HG03442 (cell line): Measurements from ENCODE around the gene MOB2.

Experiments
- ATAC-seq: cut with Tn5 transposase; IDR thresholded peaks from one replicate; pipeline ENCODE4 v1.9.1; 2021; ENCODE audit warnings: mild to moderate bottlenecking, moderate library complexity; ENCODE audit not compliant: unreplicated experiment

The MOB2 gene, protein sequence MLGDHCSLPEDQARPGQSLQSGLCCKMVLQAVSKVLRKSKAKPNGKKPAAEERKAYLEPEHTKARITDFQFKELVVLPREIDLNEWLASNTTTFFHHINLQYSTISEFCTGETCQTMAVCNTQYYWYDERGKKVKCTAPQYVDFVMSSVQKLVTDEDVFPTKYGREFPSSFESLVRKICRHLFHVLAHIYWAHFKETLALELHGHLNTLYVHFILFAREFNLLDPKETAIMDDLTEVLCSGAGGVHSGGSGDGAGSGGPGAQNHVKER

DNA sequence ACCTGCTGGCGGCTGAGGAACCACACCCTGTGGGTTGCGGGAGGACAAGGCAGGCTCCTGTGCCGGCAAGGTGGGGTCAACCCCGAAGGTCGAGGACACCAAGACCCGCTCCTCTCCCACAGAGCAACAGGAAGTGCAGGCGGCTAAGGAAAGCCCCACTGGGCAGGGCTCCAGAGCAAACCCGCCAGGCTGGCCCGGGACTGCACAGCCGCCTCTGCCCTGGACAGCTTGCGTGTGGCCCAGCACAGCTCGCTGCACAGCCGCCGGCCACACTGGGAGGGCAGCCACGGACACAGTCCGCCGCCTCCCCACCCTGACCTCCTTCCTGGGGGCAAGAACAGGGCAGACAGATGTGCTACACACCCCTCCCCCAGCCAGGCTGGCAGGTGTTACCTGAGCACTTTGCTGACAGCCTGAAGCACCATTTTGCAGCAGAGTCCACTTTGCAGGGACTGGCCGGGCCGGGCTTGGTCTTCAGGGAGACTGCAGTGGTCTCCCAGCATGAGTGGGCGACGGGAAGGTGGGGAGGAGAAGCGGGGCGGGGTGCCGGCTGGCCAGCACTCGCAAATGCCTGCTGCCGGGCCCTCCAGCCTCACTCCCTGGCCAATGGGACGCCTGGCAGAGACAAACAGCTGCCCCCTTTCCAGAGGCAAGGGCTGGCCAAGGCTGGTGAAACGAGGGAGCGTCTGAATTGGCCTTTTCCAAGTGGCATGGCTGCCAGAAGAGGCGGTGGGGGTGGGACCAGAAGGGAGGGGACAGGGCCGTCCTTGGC, at the start of gene MOB2:
TSS of gene MOB2 (minus strand) at position 726 of the 772 bp plus-strand sequence. CDS start at position 503, 223 bp downstream.
- no peak for ATAC-seq

DNA sequence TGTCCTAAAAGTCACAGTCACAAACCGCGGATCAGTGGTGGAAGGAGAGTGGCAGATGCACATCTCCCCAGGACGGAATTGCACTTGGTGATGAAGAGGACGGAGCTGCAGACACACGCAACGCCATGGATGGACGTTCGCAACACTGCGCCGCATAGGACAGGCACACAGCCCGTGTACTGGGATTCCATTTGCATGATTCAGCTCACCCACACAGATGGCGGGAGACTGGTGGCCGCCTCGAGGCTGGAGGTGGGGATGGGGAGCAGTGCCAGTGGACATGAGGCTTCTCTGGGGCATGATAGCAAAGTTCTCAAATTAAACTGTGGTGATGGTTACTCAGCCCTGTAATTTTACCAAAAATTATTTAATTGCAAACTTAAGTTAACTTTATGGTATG, 48.1 kb upstream of the MOB2 start:
- no peak for ATAC-seq

DNA sequence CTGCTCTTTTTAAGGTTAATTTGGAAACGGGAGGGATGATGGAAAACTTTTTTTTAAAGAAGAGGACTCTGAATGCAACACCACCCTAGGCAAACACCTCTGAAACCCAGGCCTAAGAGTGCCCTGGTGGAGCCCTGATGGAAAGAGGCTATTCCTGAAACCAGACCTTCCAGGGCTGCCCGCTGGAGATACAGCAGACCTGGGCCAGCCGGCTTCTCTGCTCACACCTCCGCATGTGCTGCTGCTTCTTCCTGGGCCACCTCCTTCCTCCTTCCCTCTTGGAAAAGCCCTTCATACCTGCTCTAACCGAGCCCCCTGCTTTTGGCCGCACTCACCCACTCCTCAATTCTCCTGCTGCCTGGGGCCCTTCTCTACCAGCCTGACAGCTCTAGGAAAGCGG, 47.6 kb upstream of the MOB2 start:
- no peak for ATAC-seq

DNA sequence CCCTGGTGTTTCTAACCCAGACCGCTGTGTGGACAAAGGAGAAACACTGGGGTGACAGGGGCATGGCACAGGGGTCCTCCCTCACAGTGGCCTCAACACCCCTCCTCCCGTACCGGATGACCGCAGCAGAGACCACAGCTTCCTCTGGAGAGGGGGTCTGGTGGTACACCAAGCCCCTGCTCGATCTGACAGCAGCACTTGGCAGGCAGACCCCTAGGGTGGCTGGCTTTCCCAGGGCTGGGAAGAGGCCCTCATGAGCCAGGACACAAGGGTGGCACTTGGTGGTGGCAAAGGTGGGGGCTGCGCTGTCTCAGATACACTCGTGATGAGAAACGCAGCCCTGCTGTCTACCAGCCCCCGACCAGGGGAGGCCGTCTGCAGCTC, 46.8 kb upstream of the MOB2 start:
- no peak for ATAC-seq

DNA sequence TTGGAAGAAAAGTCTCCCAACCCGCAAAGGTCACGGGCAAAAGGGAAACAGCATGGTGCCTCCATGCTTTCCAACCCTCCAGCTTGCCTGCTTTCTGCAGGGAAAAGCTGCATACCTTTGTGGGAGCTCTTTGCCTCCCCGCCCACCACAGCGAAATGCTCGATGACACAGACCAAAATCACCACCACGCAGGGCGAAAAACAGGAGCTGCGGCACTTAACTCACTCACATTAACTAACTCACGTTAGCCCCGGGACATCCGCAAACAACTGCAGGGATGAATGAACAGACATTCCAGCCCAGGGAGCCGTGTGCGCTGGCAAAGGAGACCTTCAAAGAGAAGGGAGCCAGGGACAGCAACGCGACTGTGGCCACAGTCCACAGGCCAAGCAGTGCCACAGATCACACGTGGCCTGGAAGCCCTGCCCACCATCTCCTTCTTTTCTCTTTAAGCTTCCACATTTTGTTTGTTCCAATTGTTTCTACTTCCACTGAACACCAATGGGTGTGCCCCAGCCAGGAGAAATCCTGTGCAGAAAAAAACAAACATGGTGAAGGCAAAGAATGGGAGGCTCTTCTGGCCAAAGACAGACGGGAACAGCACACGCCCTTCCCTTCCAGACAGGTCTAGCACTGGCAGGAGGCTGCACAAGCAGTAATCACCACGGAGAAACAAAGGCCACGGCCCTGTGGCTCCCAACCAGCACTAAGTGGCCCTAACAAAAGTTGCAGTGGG, 46.2 kb upstream of the MOB2 start:
- no peak for ATAC-seq

DNA sequence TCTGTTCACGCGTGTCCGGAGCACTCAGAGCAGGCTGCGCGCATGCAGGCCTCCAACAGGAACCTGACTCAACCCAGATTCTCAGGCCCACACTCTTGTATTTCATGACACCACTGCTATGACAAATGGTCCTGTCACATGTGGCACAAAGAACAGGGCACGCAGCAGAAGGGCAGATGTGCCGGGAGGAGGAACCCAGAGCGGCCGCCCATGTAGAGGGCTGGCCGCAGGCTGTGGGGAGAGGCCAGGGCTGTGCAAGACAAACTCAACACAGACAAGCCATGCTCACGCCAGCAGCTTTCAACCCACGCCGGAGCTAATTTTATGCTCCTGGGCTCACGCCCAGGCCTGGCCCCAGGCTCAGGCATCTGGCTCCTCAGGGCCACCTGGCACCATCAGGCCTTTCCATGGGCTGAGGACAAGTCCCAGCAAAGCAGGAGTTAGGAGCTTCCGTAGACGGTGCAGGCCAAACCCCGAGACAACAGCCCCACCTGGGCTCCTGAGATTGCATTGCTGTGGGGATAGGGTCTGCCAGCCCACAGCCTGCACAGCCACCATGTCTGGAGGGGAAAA, 45.5 kb upstream of the MOB2 start:
- no peak for ATAC-seq

DNA sequence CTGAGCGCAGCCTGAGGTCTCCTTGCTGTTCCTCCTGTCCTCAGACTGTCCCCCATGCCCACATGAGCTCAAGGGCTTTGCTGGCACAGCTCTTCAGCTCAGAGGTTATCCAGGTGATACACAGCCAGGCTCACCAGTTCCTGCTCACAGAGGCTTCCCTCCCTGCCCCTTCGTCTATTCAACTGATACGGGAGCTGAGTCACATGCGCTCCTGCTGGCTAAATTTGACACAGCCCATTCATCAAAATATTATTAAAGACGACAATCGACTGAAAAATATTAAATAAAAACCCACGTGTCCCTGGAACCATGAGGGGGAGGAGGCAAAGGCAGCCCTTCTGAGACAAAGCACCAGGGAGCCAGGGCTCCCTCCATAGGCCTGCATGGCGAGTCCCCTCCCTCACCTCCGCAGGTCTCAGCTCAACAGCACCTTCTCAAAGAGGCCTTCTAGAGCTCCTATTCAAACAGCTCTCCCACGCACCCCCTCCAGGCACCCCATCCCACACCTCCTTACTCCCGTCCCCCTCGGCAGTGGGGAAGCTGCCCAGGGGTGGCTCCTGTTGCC, 45.0 kb upstream of the MOB2 start:
- ATAC-seq: no peak

DNA sequence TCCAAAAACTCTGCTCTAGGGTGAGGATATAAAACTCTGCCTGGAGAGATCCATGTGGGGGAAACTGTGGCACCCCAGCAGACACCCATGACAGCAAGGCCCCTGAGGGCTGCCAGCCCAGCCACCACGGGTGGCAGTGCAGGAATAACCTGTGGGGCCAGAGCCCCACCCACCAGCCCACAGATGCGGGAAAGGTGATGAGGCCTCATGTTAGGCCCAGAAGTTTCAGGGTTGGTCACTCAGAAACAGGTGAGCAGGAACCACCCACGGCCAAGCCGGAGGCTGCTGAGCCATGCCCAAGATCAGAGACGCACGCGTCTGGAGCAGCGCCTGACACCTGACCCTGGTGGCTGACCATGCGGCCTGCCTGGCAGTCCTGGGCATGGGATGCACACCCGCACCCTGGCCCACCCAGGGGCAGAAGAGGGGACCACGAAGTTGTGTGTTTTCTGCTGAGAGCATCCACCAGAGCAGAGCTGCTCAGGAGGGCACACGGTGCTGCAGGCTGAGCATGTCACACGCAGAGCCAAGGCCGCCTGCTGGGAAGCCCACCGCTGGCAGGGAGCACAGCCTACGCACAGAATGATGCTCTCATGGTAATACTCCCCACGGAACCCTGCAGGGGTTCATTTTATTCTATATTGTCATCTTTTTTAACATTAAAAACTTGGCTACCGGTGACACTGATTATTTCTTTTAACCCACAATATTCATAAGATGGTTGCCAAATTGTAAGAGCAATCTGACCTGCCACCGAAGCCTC, 44.3 kb upstream of the MOB2 start:
- ATAC-seq: no peak

DNA sequence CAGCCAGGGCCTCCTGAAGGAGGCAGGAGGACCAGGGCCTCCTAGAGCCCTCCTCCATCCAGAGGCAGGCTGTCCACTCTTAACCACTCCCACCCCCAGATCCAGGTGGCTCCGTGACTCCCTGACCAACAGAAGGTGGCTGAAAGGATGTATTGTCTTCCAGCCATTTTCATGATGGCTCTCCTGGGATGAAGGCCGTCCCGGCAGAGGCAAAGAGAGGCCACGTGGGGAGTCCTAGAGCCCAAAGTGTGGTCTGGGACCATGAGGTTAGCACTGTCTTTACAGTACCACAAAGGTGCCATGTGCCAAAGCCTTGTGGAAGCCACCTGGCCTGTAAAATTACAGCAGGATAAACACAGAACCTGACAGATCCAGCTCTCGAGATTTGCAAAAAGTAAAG, 43.2 kb upstream of the MOB2 start:
- no peak for ATAC-seq

DNA sequence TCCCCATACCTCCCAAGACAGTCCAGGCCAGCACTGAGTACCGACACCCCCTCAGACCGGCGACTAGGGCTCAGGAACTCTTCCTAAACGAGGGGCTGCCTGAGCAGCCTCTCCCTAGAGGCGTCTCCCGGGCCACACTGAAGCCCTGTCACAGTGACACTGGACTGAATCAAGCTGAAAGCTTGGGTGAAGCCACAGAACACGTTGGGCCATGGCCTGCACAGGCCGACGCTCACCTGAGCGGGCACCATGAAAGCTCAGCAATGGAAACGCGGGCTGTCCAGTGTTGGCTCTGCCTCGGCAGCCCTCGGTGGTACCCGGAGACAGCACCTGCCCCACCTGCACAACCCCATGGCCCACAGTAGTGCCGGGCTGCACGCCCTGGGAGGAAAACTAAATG, 42.7 kb upstream of the MOB2 start:
- ATAC-seq: no peak

DNA sequence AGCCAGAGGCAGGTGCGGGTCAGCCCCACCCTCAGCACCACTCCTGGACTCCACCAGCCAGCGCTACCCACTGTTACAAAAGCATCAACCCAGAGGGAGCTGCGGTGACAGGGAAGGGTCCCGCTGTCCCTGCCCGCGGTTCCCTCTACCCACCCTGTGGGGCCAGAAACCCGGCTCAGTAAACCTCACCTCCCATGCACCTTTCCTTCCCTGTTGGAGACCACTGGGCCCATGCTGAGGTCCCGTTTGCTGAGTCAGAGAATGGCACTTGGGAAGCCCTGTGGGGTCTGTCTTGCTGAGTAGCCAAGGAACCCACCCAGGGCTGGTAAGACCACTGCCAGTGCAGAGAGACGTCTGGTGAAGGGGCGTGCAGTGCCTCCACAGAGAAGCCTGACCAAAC, 42.1 kb upstream of the MOB2 start:
- no peak for ATAC-seq

DNA sequence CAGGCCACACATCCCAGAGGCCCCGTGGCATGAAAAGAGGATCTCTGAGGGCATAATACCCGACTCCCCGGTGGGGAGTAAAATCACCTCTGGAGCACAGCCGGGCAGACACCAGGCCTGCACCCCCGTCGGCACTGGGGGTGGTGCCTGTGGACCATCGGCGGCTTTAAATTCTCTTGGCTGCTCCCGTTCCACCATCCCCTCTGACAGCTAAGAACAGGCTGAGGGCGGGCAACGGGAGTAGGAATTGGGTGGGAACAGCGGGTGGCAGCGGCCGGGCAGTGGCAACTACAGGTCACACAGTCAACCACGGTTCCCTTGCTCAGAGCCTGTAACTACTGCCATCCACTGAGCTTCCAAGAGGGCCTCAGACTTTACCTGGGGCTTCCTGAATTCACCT, 40.2 kb upstream of the MOB2 start:
- ATAC-seq: no peak

DNA sequence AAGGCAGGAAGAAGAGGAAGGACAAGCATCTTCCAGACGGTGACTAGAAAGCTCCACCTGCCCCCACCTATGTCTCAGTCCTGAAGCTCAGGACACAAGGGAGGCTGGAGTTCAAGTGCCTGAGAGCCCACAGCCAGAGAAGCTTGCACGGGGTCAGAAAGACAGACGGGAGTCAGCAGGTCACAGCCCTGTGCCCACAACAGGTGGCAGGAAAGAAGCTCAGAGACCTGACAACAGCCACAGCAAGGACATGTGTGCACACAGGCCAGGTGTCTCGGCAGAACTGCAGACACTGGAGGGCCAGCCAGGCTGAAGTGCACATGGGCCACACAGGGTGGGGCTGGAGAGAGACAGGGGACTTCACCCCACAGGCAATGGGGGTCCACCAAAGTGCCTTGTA, 37.2 kb upstream of the MOB2 start:
- ATAC-seq: no peak

DNA sequence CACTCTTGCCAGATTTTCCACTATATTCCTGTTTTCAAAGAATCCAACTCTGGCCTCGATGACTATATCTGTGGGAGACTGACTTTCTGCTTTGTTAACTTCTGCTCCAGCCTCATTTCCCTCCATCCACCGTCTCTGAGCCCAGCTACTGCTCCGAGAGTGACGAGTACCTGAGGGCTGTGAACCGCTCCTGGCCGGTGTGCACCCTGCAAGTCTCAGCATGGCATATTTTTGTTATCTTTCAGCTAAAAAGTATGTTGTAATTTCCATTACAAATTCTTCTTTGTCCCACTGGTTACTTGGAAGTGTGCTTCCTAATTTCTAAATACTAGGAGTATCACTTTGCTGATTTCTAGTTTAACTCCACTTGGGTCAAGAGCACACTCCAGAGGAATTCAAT, 36.5 kb upstream of the MOB2 start:
- no peak for ATAC-seq

DNA sequence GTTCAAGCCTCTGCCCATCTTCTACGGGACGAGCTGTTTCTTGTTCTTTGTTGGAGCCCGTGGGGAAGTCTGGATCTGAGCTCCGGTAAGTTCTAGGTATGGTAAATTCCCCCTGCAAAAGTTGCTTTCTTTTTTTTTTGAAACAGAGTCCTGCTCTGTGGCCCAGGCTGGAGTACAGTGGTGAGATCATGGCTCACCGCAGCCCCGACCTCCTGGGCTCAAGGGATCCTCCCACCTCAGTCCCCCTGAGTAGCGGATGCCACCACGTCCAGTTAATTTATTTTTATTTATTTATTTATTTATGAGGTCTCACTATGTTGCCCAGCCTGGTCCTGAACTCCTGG, 35.5 kb upstream of the MOB2 start:
- peak; percentile 31 for ATAC-seq

DNA sequence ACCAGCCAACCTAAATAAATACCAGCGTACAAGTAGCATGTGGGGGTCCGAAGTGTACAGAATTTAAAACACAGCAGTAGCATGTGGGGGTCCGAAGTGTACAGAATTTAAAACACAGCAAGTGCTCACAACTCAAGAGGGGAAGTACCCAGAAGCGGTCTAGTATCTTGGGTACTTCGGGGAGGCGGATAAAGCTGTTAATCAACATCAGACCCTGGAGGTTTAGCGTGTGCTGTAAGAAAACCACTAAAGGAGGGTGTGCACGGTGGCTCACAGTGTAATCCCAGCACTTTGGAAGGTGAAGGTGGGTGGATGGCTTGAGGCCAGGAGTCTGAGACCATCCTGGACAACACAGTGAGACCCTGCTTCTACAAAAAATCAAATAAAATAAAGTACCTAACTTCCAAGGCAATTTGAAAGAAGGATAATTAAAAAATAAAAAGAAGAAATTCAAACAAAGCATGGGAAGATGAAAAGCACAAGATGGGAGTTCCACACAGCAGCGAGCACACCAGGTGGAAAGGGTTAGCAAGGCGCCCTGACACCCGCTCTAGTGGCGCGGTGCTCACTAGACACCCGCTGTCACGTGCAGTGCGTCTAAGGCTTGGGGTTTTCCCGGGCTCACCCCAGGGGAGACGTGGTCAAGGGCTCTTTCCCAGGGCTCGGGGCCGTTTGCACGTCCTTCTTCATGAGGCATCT, 35.0 kb upstream of the MOB2 start:
- peak; percentile 76 for ATAC-seq

DNA sequence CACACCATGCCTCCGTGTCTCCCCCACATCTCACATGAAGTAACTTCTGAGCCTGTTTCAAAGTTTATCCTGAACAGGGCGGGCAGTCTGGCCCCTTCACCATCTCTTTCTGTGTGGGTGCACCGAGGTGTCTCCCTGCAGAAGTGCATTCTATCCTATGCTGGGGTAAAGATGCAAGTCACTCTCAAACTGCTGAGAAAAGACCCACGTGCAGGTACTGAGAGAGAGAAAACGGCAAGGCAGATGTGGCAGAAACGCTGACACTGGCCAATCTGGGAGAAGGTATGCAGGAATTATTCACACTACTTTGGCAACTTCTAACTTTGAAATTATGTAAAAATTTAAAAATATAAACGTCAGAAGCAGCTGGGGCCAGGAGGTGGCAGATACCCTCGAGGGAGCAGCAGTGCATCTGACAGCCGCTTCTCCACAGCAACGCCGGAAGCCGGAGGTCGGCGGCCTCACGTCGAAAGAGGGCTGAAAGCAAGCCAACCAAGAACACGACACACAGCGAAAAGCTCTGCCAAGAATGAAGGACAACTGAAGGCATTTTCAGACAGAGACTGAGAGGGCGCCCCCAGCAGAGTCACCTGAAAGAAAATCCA, 34.2 kb upstream of the MOB2 start:
- no peak for ATAC-seq

DNA sequence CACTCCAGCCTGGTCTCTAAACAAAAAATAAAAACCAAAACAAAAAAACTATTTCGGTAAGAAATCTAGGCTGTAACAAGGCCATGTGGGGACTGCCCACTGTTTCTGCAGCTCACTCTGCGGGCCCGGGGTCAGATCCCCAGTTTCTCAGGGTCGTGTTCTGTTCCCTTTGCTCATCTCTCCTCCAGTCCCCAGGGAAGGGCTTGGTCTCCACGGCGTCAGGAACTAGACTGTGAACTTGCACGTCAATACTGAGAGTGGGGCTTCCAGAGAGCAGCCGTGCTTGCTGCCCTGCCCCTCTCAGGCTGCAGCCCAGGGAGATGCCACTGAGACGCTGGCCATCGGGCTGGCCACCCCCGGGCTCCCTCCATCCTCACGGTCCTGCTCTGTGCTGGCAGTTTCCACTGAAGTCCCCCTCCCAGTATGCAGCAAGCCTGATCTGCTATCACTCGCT, 33.7 kb upstream of the MOB2 start:
- ATAC-seq: no peak
